ENCODE data around the gene RAPGEF2. TPM values are rescaled to one million over a fixed set of nuclear protein-coding genes. Genes with fewer than 3 reads are reported as not detected.

RAPGEF2 gene
- total RNA-seq, 4 donors from 2014 or later, result 60.2 to 109 (median 79.7) TPM

DNA sequence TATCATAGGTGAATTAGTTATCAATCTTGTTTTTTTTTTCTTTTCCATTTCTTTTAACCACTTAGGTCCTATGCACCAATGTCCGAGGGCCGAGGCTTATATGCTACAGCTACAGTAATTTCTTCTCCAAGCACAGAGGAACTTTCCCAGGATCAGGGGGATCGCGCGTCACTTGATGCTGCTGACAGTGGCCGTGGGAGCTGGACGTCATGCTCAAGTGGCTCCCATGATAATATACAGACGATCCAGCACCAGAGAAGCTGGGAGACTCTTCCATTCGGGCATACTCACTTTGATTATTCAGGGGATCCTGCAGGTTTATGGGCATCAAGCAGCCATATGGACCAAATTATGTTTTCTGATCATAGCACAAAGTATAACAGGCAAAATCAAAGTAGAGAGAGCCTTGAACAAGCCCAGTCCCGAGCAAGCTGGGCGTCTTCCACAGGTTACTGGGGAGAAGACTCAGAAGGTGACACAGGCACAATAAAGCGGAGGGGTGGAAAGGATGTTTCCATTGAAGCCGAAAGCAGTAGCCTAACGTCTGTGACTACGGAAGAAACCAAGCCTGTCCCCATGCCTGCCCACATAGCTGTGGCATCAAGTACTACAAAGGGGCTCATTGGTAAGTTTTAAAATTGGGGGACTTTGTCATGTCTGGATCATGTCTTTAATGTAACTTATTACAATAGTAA lies 250.7 kb downstream of the RAPGEF2 start:
- no peak for DNase-seq
- H3K27me3 ChIP-seq, result no peaks in the 10 kb centered on the region
- H3K9me3 ChIP-seq, result no peaks in the 10 kb centered on the region
- WGBS, 2 donors, result 94 to 96% methylated on average over 15 of the region's 15 CpGs
- no peak overlapping the region for H3K27ac ChIP-seq
- H3K4me1 ChIP-seq, result no peaks in the 10 kb centered on the region
- peaks cover 31 to 52% of the 10 kb centered on the region in 2 donors for H3K36me3 ChIP-seq
- intact Hi-C loops (cut with DNase I), result no loop called here
- H3K4me3 ChIP-seq (replicated peaks in 1 of 3), result no peak overlapping the region
- no peak for TF ChIP-seq POLR2A (IDR thresholded peaks at IDR 0.05)
- TF ChIP-seq, protein P1, sequence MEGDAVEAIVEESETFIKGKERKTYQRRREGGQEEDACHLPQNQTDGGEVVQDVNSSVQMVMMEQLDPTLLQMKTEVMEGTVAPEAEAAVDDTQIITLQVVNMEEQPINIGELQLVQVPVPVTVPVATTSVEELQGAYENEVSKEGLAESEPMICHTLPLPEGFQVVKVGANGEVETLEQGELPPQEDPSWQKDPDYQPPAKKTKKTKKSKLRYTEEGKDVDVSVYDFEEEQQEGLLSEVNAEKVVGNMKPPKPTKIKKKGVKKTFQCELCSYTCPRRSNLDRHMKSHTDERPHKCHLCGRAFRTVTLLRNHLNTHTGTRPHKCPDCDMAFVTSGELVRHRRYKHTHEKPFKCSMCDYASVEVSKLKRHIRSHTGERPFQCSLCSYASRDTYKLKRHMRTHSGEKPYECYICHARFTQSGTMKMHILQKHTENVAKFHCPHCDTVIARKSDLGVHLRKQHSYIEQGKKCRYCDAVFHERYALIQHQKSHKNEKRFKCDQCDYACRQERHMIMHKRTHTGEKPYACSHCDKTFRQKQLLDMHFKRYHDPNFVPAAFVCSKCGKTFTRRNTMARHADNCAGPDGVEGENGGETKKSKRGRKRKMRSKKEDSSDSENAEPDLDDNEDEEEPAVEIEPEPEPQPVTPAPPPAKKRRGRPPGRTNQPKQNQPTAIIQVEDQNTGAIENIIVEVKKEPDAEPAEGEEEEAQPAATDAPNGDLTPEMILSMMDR (IDR thresholded peaks at IDR 0.05), result no peak

- H3K9me3 ChIP-seq, result no peaks in the 10 kb centered on the region
- no peak for DNase-seq
- no peak overlapping the region for H3K27ac ChIP-seq
- H3K4me3 ChIP-seq (replicated peaks in 1 of 3), result no peak overlapping the region
- intact Hi-C loops (cut with DNase I), result no loop called here
- H3K4me1 ChIP-seq, result no peaks in the 10 kb centered on the region
- H3K36me3 ChIP-seq, result peaks cover 32 to 56% of the 10 kb centered on the region in 2 donors
- H3K27me3 ChIP-seq, result no peaks in the 10 kb centered on the region
- no peak for TF ChIP-seq POLR2A (IDR thresholded peaks at IDR 0.05)
- TF ChIP-seq, protein P1 (IDR thresholded peaks at IDR 0.05), result no peak
- WGBS, 2 donors, result 97 to 98% methylated on average over 3 of the region's 3 CpGs
Measured at GRCh38 chr4:159355466-159355865, 252.6 kb downstream of the RAPGEF2 start.

GRCh38 chr4:159357350-159357749 lies 254.5 kb downstream of the RAPGEF2 start:
- H3K4me1 ChIP-seq, result no peaks in the 10 kb centered on the region
- no peak for DNase-seq
- intact Hi-C loops (cut with DNase I), result no loop called here
- no peak overlapping the region for H3K27ac ChIP-seq
- TF ChIP-seq POLR2A (IDR thresholded peaks at IDR 0.05), result no peak
- TF ChIP-seq, protein P1 (IDR thresholded peaks at IDR 0.05), result no peak
- peaks cover 31 to 42% of the 10 kb centered on the region in 2 donors for H3K36me3 ChIP-seq
- no peaks in the 10 kb centered on the region for H3K9me3 ChIP-seq
- 97% methylated on average over 8 of the region's 8 CpGs for WGBS, 2 donors
- H3K4me3 ChIP-seq (replicated peaks in 1 of 3), result no peak overlapping the region
- no peaks in the 10 kb centered on the region for H3K27me3 ChIP-seq

DNA sequence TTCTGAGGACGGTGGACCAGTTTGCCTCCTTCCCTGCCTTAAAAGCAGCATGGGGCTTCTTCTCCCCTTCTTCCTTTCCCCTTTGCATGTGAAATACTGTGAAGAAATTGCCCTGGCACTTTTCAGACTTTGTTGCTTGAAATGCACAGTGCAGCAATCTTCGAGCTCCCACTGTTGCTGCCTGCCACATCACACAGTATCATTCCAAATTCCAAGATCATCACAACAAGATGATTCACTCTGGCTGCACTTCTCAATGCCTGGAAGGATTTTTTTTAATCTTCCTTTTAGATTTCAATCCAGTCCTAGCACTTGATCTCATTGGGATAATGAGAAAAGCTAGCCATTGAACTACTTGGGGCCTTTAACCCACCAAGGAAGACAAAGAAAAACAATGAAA lies 255.3 kb downstream of the RAPGEF2 start:
- no peak for DNase-seq
- no peaks in the 10 kb centered on the region for H3K27me3 ChIP-seq
- intact Hi-C loops (cut with DNase I), result no loop called here
- 75 to 88% methylated on average over 2 of the region's 2 CpGs for WGBS, 2 donors
- H3K9me3 ChIP-seq, result no peaks in the 10 kb centered on the region
- H3K36me3 ChIP-seq, result peaks cover 31 to 34% of the 10 kb centered on the region in 2 donors
- no peaks in the 10 kb centered on the region for H3K4me1 ChIP-seq
- peak overlapping the region in 1 of 3 donors; percentile 36 for H3K27ac ChIP-seq
- no peak for TF ChIP-seq POLR2A (IDR thresholded peaks at IDR 0.05)
- TF ChIP-seq, protein P1 (IDR thresholded peaks at IDR 0.05), result no peak
- H3K4me3 ChIP-seq (replicated peaks in 1 of 3), result no peak overlapping the region

DNA sequence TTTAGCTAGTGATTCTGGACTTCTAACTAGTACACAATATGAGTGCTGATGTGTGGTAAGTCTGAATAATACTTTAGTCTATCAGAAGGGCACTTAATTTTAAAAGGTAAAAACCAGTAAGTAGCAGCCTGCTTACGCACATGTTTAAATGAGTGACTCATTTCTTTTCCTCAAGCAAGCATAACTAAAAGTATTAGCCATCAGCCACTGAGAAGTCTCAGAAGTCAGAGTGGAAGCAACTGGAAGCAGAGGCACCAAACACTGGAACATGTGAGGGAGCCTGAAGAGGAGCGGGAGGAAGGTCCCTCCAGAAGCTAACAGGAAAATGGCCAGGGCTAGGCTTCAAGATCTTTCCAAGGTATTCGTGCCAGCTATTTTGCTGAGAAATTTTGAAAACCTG lies 257.7 kb downstream of the RAPGEF2 start:
- Histone ChIP-seq H3K4me1 (peaks cover 0 to 7% of the 10 kb centered on the region in 2 donors), H3K36me3 (peaks cover 20 to 23% of the 10 kb centered on the region in 2 donors), H3K9me3 (no peaks in the 10 kb centered on the region), H3K27me3 (no peaks in the 10 kb centered on the region), H3K4me3 (replicated peaks in 1 of 3) (no peak overlapping the region), H3K27ac (no peak overlapping the region)
- intact Hi-C loops (cut with DNase I), result no loop called here
- no peak for DNase-seq
- TF ChIP-seq, protein P1 (IDR thresholded peaks at IDR 0.05), result no peak
- TF ChIP-seq POLR2A (IDR thresholded peaks at IDR 0.05), result no peak
- 86 to 88% methylated on average over 3 of the region's 3 CpGs for WGBS, 2 donors

Measured in thyroid gland (tissue), 4 donors.